ENCODE data around the gene SORBS1.

The SORBS1 gene

GRCh38 chr10:95405655-95406054 lies 155.5 kb downstream of the SORBS1 start:
- Histone ChIP-seq H3K4me3 (ENCODE audit: low read depth, low read length) (no peak overlapping the region), H3K27me3 (ENCODE audit: control insufficient read depth, insufficient read depth, low read length) (no peaks in the 10 kb centered on the region), H3K9ac (ENCODE audit: low read depth, low read length) (no peak overlapping the region), H3K9me3 (ENCODE audit: control insufficient read depth, insufficient read depth, low read length) (no peaks in the 10 kb centered on the region), H3K4me1 (ENCODE audit: control insufficient read depth, insufficient read depth, low read length) (peaks cover 27% of the 10 kb centered on the region), H3K27ac (ENCODE audit: low read depth, low read length) (no peak overlapping the region), H3K36me3 (ENCODE audit: control insufficient read depth, insufficient read depth, low read length) (peaks cover 21% of the 10 kb centered on the region)

- Histone ChIP-seq H3K9ac (ENCODE audit: low read depth, low read length) (no peak overlapping the region), H3K27ac (ENCODE audit: low read depth, low read length) (no peak overlapping the region), H3K36me3 (ENCODE audit: control insufficient read depth, insufficient read depth, low read length) (peaks cover 21% of the 10 kb centered on the region), H3K4me3 (ENCODE audit: low read depth, low read length) (no peak overlapping the region), H3K27me3 (ENCODE audit: control insufficient read depth, insufficient read depth, low read length) (no peaks in the 10 kb centered on the region), H3K4me1 (ENCODE audit: control insufficient read depth, insufficient read depth, low read length) (peaks cover 19% of the 10 kb centered on the region), H3K9me3 (ENCODE audit: control insufficient read depth, insufficient read depth, low read length) (no peaks in the 10 kb centered on the region)
Measured at GRCh38 chr10:95404864-95405263, 156.3 kb downstream of the SORBS1 start.

GRCh38 chr10:95404462-95404858 lies 156.7 kb downstream of the SORBS1 start:
- Histone ChIP-seq H3K4me3 (ENCODE audit: low read depth, low read length) (no peak overlapping the region), H3K9me3 (ENCODE audit: control insufficient read depth, insufficient read depth, low read length) (no peaks in the 10 kb centered on the region), H3K27ac (ENCODE audit: low read depth, low read length) (no peak overlapping the region), H3K36me3 (ENCODE audit: control insufficient read depth, insufficient read depth, low read length) (peaks cover 25% of the 10 kb centered on the region), H3K9ac (ENCODE audit: low read depth, low read length) (no peak overlapping the region), H3K27me3 (ENCODE audit: control insufficient read depth, insufficient read depth, low read length) (no peaks in the 10 kb centered on the region), H3K4me1 (ENCODE audit: control insufficient read depth, insufficient read depth, low read length) (peaks cover 15% of the 10 kb centered on the region)

- Histone ChIP-seq H3K36me3 (ENCODE audit: control insufficient read depth, insufficient read depth, low read length) (peaks cover 29% of the 10 kb centered on the region), H3K27me3 (ENCODE audit: control insufficient read depth, insufficient read depth, low read length) (no peaks in the 10 kb centered on the region), H3K9ac (ENCODE audit: low read depth, low read length) (no peak overlapping the region), H3K4me1 (ENCODE audit: control insufficient read depth, insufficient read depth, low read length) (peaks cover 9% of the 10 kb centered on the region), H3K27ac (ENCODE audit: low read depth, low read length) (no peak overlapping the region), H3K9me3 (ENCODE audit: control insufficient read depth, insufficient read depth, low read length) (no peaks in the 10 kb centered on the region), H3K4me3 (ENCODE audit: low read depth, low read length) (no peak overlapping the region)
Measured at GRCh38 chr10:95403700-95404461, 157.3 kb downstream of the SORBS1 start.

GRCh38 chr10:95401704-95402469 lies 159.3 kb downstream of the SORBS1 start:
- no peak overlapping the region for H3K9ac ChIP-seq (ENCODE audit: low read depth, low read length)
- H3K9me3 ChIP-seq (ENCODE audit: control insufficient read depth, insufficient read depth, low read length): no peaks in the 10 kb centered on the region
- H3K27me3 ChIP-seq (ENCODE audit: control insufficient read depth, insufficient read depth, low read length): no peaks in the 10 kb centered on the region
- peaks cover 38% of the 10 kb centered on the region for H3K36me3 ChIP-seq (ENCODE audit: control insufficient read depth, insufficient read depth, low read length)
- no peak overlapping the region for H3K4me3 ChIP-seq (ENCODE audit: low read depth, low read length)
- no peaks in the 10 kb centered on the region for H3K4me1 ChIP-seq (ENCODE audit: control insufficient read depth, insufficient read depth, low read length)
- no peak overlapping the region for H3K27ac ChIP-seq (ENCODE audit: low read depth, low read length)

GRCh38 chr10:95400787-95401186 lies 160.4 kb downstream of the SORBS1 start:
- no peak overlapping the region for H3K4me3 ChIP-seq (ENCODE audit: low read depth, low read length)
- no peaks in the 10 kb centered on the region for H3K27me3 ChIP-seq (ENCODE audit: control insufficient read depth, insufficient read depth, low read length)
- no peaks in the 10 kb centered on the region for H3K9me3 ChIP-seq (ENCODE audit: control insufficient read depth, insufficient read depth, low read length)
- no peak overlapping the region for H3K27ac ChIP-seq (ENCODE audit: low read depth, low read length)
- H3K36me3 ChIP-seq (ENCODE audit: control insufficient read depth, insufficient read depth, low read length): peaks cover 34% of the 10 kb centered on the region
- H3K4me1 ChIP-seq (ENCODE audit: control insufficient read depth, insufficient read depth, low read length): no peaks in the 10 kb centered on the region
- H3K9ac ChIP-seq (ENCODE audit: low read depth, low read length): no peak overlapping the region

GRCh38 chr10:95399183-95399582 lies 162.0 kb downstream of the SORBS1 start:
- Histone ChIP-seq H3K4me3 (ENCODE audit: low read depth, low read length) (no peak overlapping the region), H3K4me1 (ENCODE audit: control insufficient read depth, insufficient read depth, low read length) (no peaks in the 10 kb centered on the region), H3K9me3 (ENCODE audit: control insufficient read depth, insufficient read depth, low read length) (no peaks in the 10 kb centered on the region), H3K36me3 (ENCODE audit: control insufficient read depth, insufficient read depth, low read length) (peaks cover 38% of the 10 kb centered on the region), H3K9ac (ENCODE audit: low read depth, low read length) (no peak overlapping the region), H3K27ac (ENCODE audit: low read depth, low read length) (no peak overlapping the region), H3K27me3 (ENCODE audit: control insufficient read depth, insufficient read depth, low read length) (no peaks in the 10 kb centered on the region)

GRCh38 chr10:95397747-95398146 lies 163.4 kb downstream of the SORBS1 start:
- H3K36me3 ChIP-seq (ENCODE audit: control insufficient read depth, insufficient read depth, low read length): peaks cover 46% of the 10 kb centered on the region
- H3K4me3 ChIP-seq (ENCODE audit: low read depth, low read length): no peak overlapping the region
- H3K27me3 ChIP-seq (ENCODE audit: control insufficient read depth, insufficient read depth, low read length): no peaks in the 10 kb centered on the region
- no peak overlapping the region for H3K9ac ChIP-seq (ENCODE audit: low read depth, low read length)
- no peak overlapping the region for H3K27ac ChIP-seq (ENCODE audit: low read depth, low read length)
- H3K4me1 ChIP-seq (ENCODE audit: control insufficient read depth, insufficient read depth, low read length): peaks cover under 1% of the 10 kb centered on the region; the same call in 1 of the 2 replicates
- H3K9me3 ChIP-seq (ENCODE audit: control insufficient read depth, insufficient read depth, low read length): no peaks in the 10 kb centered on the region

- H3K4me3 ChIP-seq (ENCODE audit: low read depth, low read length): no peak overlapping the region
- peaks cover 12% of the 10 kb centered on the region for H3K4me1 ChIP-seq (ENCODE audit: control insufficient read depth, insufficient read depth, low read length)
- no peak overlapping the region for H3K27ac ChIP-seq (ENCODE audit: low read depth, low read length)
- no peaks in the 10 kb centered on the region for H3K27me3 ChIP-seq (ENCODE audit: control insufficient read depth, insufficient read depth, low read length)
- no peaks in the 10 kb centered on the region for H3K9me3 ChIP-seq (ENCODE audit: control insufficient read depth, insufficient read depth, low read length)
- H3K36me3 ChIP-seq (ENCODE audit: control insufficient read depth, insufficient read depth, low read length): peaks cover 47% of the 10 kb centered on the region
- no peak overlapping the region for H3K9ac ChIP-seq (ENCODE audit: low read depth, low read length)
Measured at GRCh38 chr10:95395947-95396449, 165.2 kb downstream of the SORBS1 start.

- no peak overlapping the region for H3K9ac ChIP-seq (ENCODE audit: low read depth, low read length)
- H3K27me3 ChIP-seq (ENCODE audit: control insufficient read depth, insufficient read depth, low read length): no peaks in the 10 kb centered on the region
- H3K4me3 ChIP-seq (ENCODE audit: low read depth, low read length): no peak overlapping the region
- H3K9me3 ChIP-seq (ENCODE audit: control insufficient read depth, insufficient read depth, low read length): no peaks in the 10 kb centered on the region
- H3K4me1 ChIP-seq (ENCODE audit: control insufficient read depth, insufficient read depth, low read length): peaks cover 12% of the 10 kb centered on the region
- peaks cover 43% of the 10 kb centered on the region for H3K36me3 ChIP-seq (ENCODE audit: control insufficient read depth, insufficient read depth, low read length)
- no peak overlapping the region for H3K27ac ChIP-seq (ENCODE audit: low read depth, low read length)
Measured at GRCh38 chr10:95394161-95394880, 166.8 kb downstream of the SORBS1 start.

Measured in HUES48 (cell line).